ENCODE results near the gene CAB39. TPM values are rescaled to one million over a fixed set of nuclear protein-coding genes. Genes with fewer than 3 reads are reported as not detected.

CAB39 gene
- total RNA-seq, 1 donor from 2014 or later: 62.9 TPM

DNA sequence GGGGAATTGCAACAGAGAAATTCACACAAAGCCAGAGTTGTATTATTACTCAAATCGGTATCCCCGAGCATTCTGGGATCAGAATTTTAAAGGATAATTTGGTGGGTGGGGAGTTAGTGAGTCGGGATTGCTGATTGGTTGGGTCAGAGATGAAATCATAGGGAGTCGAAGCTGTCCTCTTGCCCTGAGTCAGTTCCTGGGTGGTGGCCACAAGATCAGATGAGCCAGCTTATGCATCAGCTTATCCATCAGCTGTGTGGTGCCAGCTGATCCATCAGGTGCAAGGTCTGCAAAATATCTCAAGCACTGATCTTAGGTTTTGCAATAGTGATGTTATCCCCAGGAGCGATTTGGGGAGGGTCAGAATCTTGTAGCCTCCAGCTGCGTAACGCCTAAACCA is 117.8 kb downstream of the CAB39 start:
- no peaks in the 10 kb centered on the region for H3K9me3 ChIP-seq
- no peak for DNase-seq (ENCODE audit: low spot score in 2 of 2)
- peaks cover 4 to 7% of the 10 kb centered on the region in 2 donors for H3K4me1 ChIP-seq
- H3K27me3 ChIP-seq: no peaks in the 10 kb centered on the region
- no peaks in the 10 kb centered on the region for H3K36me3 ChIP-seq
- intact Hi-C loops (cut with DNase I): no loop called here
- no peak overlapping the region for H3K27ac ChIP-seq
- TF ChIP-seq, protein P1, sequence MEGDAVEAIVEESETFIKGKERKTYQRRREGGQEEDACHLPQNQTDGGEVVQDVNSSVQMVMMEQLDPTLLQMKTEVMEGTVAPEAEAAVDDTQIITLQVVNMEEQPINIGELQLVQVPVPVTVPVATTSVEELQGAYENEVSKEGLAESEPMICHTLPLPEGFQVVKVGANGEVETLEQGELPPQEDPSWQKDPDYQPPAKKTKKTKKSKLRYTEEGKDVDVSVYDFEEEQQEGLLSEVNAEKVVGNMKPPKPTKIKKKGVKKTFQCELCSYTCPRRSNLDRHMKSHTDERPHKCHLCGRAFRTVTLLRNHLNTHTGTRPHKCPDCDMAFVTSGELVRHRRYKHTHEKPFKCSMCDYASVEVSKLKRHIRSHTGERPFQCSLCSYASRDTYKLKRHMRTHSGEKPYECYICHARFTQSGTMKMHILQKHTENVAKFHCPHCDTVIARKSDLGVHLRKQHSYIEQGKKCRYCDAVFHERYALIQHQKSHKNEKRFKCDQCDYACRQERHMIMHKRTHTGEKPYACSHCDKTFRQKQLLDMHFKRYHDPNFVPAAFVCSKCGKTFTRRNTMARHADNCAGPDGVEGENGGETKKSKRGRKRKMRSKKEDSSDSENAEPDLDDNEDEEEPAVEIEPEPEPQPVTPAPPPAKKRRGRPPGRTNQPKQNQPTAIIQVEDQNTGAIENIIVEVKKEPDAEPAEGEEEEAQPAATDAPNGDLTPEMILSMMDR (IDR thresholded peaks at IDR 0.05): no peak
- H3K4me3 ChIP-seq: no peak overlapping the region

GRCh38 chr2:230840301-230840700 is 127.7 kb downstream of the CAB39 start:
- DNase-seq (ENCODE audit: low spot score in 2 of 2): no peak
- no peak overlapping the region for H3K27ac ChIP-seq
- no peaks in the 10 kb centered on the region for H3K27me3 ChIP-seq
- intact Hi-C loops (cut with DNase I): no loop called here
- no peak overlapping the region for H3K4me3 ChIP-seq
- H3K36me3 ChIP-seq: no peaks in the 10 kb centered on the region
- TF ChIP-seq, protein P1 (IDR thresholded peaks at IDR 0.05): no peak
- H3K4me1 ChIP-seq: no peaks in the 10 kb centered on the region
- peaks cover 0 to 4% of the 10 kb centered on the region in 2 donors for H3K9me3 ChIP-seq

GRCh38 chr2:230842473-230842872 is 129.8 kb downstream of the CAB39 start:
- intact Hi-C loops (cut with DNase I): no loop called here
- no peaks in the 10 kb centered on the region for H3K4me1 ChIP-seq
- H3K27me3 ChIP-seq: no peaks in the 10 kb centered on the region
- no peak overlapping the region for H3K27ac ChIP-seq
- H3K9me3 ChIP-seq: peaks cover 0 to 4% of the 10 kb centered on the region in 2 donors
- TF ChIP-seq, protein P1 (IDR thresholded peaks at IDR 0.05): no peak
- H3K4me3 ChIP-seq: no peak overlapping the region
- no peak for DNase-seq (ENCODE audit: low spot score in 2 of 2)
- H3K36me3 ChIP-seq: no peaks in the 10 kb centered on the region

GRCh38 chr2:230843132-230843531 is 130.5 kb downstream of the CAB39 start:
- peaks cover 0 to 4% of the 10 kb centered on the region in 2 donors for H3K9me3 ChIP-seq

DNA sequence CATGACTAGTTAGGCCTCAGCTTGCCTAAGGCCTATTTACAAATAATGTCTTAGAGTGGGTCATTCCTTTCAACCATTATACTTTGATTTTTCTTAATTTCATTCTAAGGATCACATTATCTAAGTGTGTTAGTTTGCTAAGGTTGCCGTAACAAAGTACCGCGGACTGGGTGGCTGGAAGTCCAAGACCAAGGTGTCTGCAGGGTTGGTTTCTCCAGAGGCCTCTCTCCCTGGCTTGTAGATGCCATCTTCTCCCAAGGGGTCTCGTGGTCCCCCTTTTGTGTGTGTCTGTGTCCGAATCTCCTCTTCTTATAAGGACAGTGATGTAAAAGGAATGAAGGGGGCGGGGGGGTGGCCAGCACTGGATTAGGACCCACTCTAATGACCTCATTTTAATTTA is 133.7 kb downstream of the CAB39 start:
- TF ChIP-seq, protein P1 (IDR thresholded peaks at IDR 0.05): no peak
- H3K27me3 ChIP-seq: peaks cover 7% of the 10 kb centered on the region
- H3K4me3 ChIP-seq: no peak overlapping the region
- intact Hi-C loops (cut with DNase I): loop anchor here (5.0 kb wide), 1 partner anchor 66 kb away; no protein-coding TSS in a partner anchor
- H3K27ac ChIP-seq: no peak overlapping the region
- no peaks in the 10 kb centered on the region for H3K36me3 ChIP-seq
- H3K4me1 ChIP-seq: no peaks in the 10 kb centered on the region
- no peak for DNase-seq (ENCODE audit: low spot score in 2 of 2)
- H3K9me3 ChIP-seq: no peaks in the 10 kb centered on the region

More at GRCh38 chr2:230843132-230843531, 130.5 kb downstream of the CAB39 start:
- Histone ChIP-seq H3K4me1 (no peaks in the 10 kb centered on the region), H3K27ac (no peak overlapping the region), H3K4me3 (no peak overlapping the region), H3K36me3 (no peaks in the 10 kb centered on the region), H3K27me3 (no peaks in the 10 kb centered on the region)
- TF ChIP-seq, protein P1 (IDR thresholded peaks at IDR 0.05): no peak
- DNase-seq (ENCODE audit: low spot score in 2 of 2): no peak
- intact Hi-C loops (cut with DNase I): no loop called here

All from ascending aorta (tissue), 2 donors.